DOHH2 (cell line): ENCODE measurements around the gene ARID3B.

Source experiments
- H3F3A ChIP-seq: fragments of 200-600 bp; sonication (generic), shearing (Covaris generic); 2 replicates; pipeline ENCODE4 v1.6.0; 2016; ENCODE audit warnings: antibody characterized with exemption, mild to moderate bottlenecking; ENCODE audit not compliant: control insufficient read depth, insufficient read depth
- H3K27ac ChIP-seq: fragments of 200-600 bp; sonication (generic); 2 replicates; pipeline ENCODE4 v1.5.1; 2014; ENCODE audit warnings: low read depth, mild to moderate bottlenecking, low read length, moderate library complexity
- H3K27me3 ChIP-seq: fragments of 200-600 bp; sonication (generic); 2 replicates; pipeline ENCODE4 v1.6.1; 2014; ENCODE audit warnings: mild to moderate bottlenecking, low read length, mixed read lengths; ENCODE audit not compliant: control insufficient read depth
- H3K36me3 ChIP-seq: fragments of 200-600 bp; sonication (generic); 2 replicates; pipeline ENCODE4 v1.6.1; 2014; ENCODE audit warnings: mild to moderate bottlenecking, low read length, moderate library complexity, mixed read lengths; ENCODE audit not compliant: control insufficient read depth
- H3K4me1 ChIP-seq: fragments of 200-600 bp; sonication (generic); 2 replicates; pipeline ENCODE4 v1.6.1; 2014; ENCODE audit warnings: mild to moderate bottlenecking, low read length, mixed read lengths; ENCODE audit not compliant: control insufficient read depth
- H3K4me2 ChIP-seq: fragments of 200-600 bp; sonication (generic); 2 replicates; pipeline ENCODE4 v1.6.0; 2014; ENCODE audit warnings: mild to moderate bottlenecking, low read length, moderate library complexity
- H3K4me3 ChIP-seq: fragments of 200-600 bp; sonication (generic); 2 replicates; pipeline ENCODE4 v1.5.1; 2014; ENCODE audit warnings: mild to moderate bottlenecking, low read length, mixed read lengths
- H3K79me2 ChIP-seq: fragments of 200-600 bp; sonication (generic); 2 replicates; pipeline ENCODE4 v1.6.1; 2014; ENCODE audit warnings: mild to moderate bottlenecking, low read length, mixed read lengths; ENCODE audit not compliant: control insufficient read depth
- H3K9me2 ChIP-seq: fragments of 200-600 bp; sonication (generic); replicated peaks from 2 replicates; pipeline ENCODE4 v1.6.1; 2014; ENCODE audit warnings: mild to moderate bottlenecking, low read length, mixed read lengths; ENCODE audit not compliant: control insufficient read depth
- H3K9me3 ChIP-seq: fragments of 200-600 bp; sonication (generic); 2 replicates; pipeline ENCODE4 v1.6.1; 2014; ENCODE audit warnings: antibody characterized with exemption, low read length, mixed read lengths; ENCODE audit not compliant: control insufficient read depth, insufficient read depth
- H4K20me1 ChIP-seq: fragments of 200-600 bp; sonication (generic); 2 replicates; pipeline ENCODE4 v1.6.0; 2014; ENCODE audit warnings: low read depth, mild to moderate bottlenecking, antibody characterized with exemption, low read length, moderate library complexity; ENCODE audit not compliant: control insufficient read depth, insufficient read depth
- CTCF ChIP-seq: fragments of 200-600 bp; sonication (generic); IDR thresholded peaks from one replicate; pipeline ENCODE4 v1.5.1; 2014; ENCODE audit warnings: antibody characterized with exemption, mild to moderate bottlenecking, low read depth, low read length; ENCODE audit not compliant: poor library complexity, severe bottlenecking
- EZH2phosphoT487 ChIP-seq: fragments of 200-600 bp; sonication (generic); IDR thresholded peaks from 2 replicates; pipeline ENCODE4 v1.6.1; 2017; ENCODE audit warnings: borderline replicate concordance, mild to moderate bottlenecking, antibody characterized with exemption, low read length, moderate library complexity, mixed read lengths

Gene ARID3B

GRCh38 chr15:74545776-74546656, 5.0 kb downstream of the ARID3B start:
- Histone ChIP-seq H3K36me3 (no peaks in the 10 kb centered on the region), H3K9me3 (no peaks in the 10 kb centered on the region), H3K4me3 (no peak overlapping the region), H3K27me3 (peaks cover 84% of the 10 kb centered on the region), H4K20me1 (peaks cover 39% of the 10 kb centered on the region), H3K9me2 (no peaks in the 10 kb centered on the region), H3K4me2 (peak overlapping the region; percentile 48), H3F3A (peaks cover 29% of the 10 kb centered on the region), H3K27ac (no peak overlapping the region), H3K79me2 (no peaks in the 10 kb centered on the region), H3K4me1 (peaks cover 34% of the 10 kb centered on the region)
- TF ChIP-seq CTCF (no peak), EZH2phosphoT487 (peak; percentile 70; the same call in 1 of the 2 replicates)

- Histone ChIP-seq H3K79me2 (no peaks in the 10 kb centered on the region), H3K27me3 (peaks cover 82% of the 10 kb centered on the region), H3K27ac (no peak overlapping the region), H3K36me3 (no peaks in the 10 kb centered on the region), H3K9me2 (no peaks in the 10 kb centered on the region), H3K4me3 (no peak overlapping the region), H3K4me2 (no peak overlapping the region), H4K20me1 (peaks cover 32% of the 10 kb centered on the region), H3K9me3 (no peaks in the 10 kb centered on the region), H3F3A (peaks cover 19% of the 10 kb centered on the region), H3K4me1 (peaks cover 21% of the 10 kb centered on the region)
- no peak for TF ChIP-seq CTCF
- no peak for TF ChIP-seq EZH2phosphoT487
Measured at GRCh38 chr15:74547616-74548015, 6.6 kb downstream of the ARID3B start.

- peaks cover 82% of the 10 kb centered on the region for H3K27me3 ChIP-seq
- H3K36me3 ChIP-seq = no peaks in the 10 kb centered on the region
- H3K4me1 ChIP-seq = peaks cover 19% of the 10 kb centered on the region
- H4K20me1 ChIP-seq = peaks cover 26% of the 10 kb centered on the region
- H3K79me2 ChIP-seq = no peaks in the 10 kb centered on the region
- H3K4me2 ChIP-seq = no peak overlapping the region
- no peak overlapping the region for H3K27ac ChIP-seq
- peaks cover 13% of the 10 kb centered on the region for H3F3A ChIP-seq
- no peaks in the 10 kb centered on the region for H3K9me3 ChIP-seq
- TF ChIP-seq CTCF = no peak
- no peak for TF ChIP-seq EZH2phosphoT487
- no peaks in the 10 kb centered on the region for H3K9me2 ChIP-seq
- no peak overlapping the region for H3K4me3 ChIP-seq
Measured at GRCh38 chr15:74548241-74548640, 7.2 kb downstream of the ARID3B start.
